ENCODE results near the gene WDR77.

Gene WDR77

GRCh38 chr1:111442457-111442856 is 6.6 kb downstream of the WDR77 start:
- no peak for TF ChIP-seq FOXM1 (IDR thresholded peaks at IDR 0.05; ENCODE audit: borderline replicate concordance, low read depth)
- TF ChIP-seq NFIC (IDR thresholded peaks at IDR 0.05), result no peak
- no peak for TF ChIP-seq RAD21 (IDR thresholded peaks at IDR 0.05; ENCODE audit: low read depth)
- no peak for TF ChIP-seq TAF1 (IDR thresholded peaks at IDR 0.05; ENCODE audit: low read depth)
- TF ChIP-seq USF1 (IDR thresholded peaks at IDR 0.05), result no peak
- TF ChIP-seq CREB1 (IDR thresholded peaks at IDR 0.05; ENCODE audit: low read depth), result no peak

- TF ChIP-seq CREB1 (IDR thresholded peaks at IDR 0.05; ENCODE audit: low read depth) (no peak), USF1 (IDR thresholded peaks at IDR 0.05) (no peak), FOXM1 (IDR thresholded peaks at IDR 0.05; ENCODE audit: borderline replicate concordance, low read depth) (no peak), CEBPB (IDR thresholded peaks at IDR 0.05) (no peak), YY1 (IDR thresholded peaks at IDR 0.05; ENCODE audit: low read depth) (no peak), MAX (IDR thresholded peaks at IDR 0.05) (no peak), TAF1 (IDR thresholded peaks at IDR 0.05; ENCODE audit: low read depth) (no peak), ZBTB7A (IDR thresholded peaks at IDR 0.05; ENCODE audit: low read depth) (no peak), EP300 (IDR thresholded peaks at IDR 0.05; ENCODE audit: borderline replicate concordance) (no peak)
These were observed 7.4 kb downstream of the WDR77 start for GRCh38 chr1:111441573-111442192.

- no peak for TF ChIP-seq ZBTB7A (IDR thresholded peaks at IDR 0.05; ENCODE audit: low read depth)
- TF ChIP-seq REST (IDR thresholded peaks at IDR 0.05; ENCODE audit: low read depth), result no peak
- no peak for TF ChIP-seq EGR1 (IDR thresholded peaks at IDR 0.05)
- TF ChIP-seq YY1 (IDR thresholded peaks at IDR 0.05; ENCODE audit: low read depth), result no peak
- no peak for TF ChIP-seq EP300 (IDR thresholded peaks at IDR 0.05; ENCODE audit: borderline replicate concordance)
- no peak for TF ChIP-seq TEAD4 (IDR thresholded peaks at IDR 0.05)
- no peak for TF ChIP-seq RAD21 (IDR thresholded peaks at IDR 0.05; ENCODE audit: low read depth)
- no peak for TF ChIP-seq MAX (IDR thresholded peaks at IDR 0.05)
- no peak for TF ChIP-seq NFIC (IDR thresholded peaks at IDR 0.05)
- TF ChIP-seq CREB1 (IDR thresholded peaks at IDR 0.05; ENCODE audit: low read depth), result no peak
- TF ChIP-seq USF1 (IDR thresholded peaks at IDR 0.05), result no peak
- no peak for TF ChIP-seq CEBPB (IDR thresholded peaks at IDR 0.05)
- no peak for TF ChIP-seq TCF12 (IDR thresholded peaks at IDR 0.05; ENCODE audit: low read depth)
- no peak for TF ChIP-seq TAF1 (IDR thresholded peaks at IDR 0.05; ENCODE audit: low read depth)
- no peak for TF ChIP-seq FOXM1 (IDR thresholded peaks at IDR 0.05; ENCODE audit: borderline replicate concordance, low read depth)
These were observed 9.3 kb downstream of the WDR77 start for GRCh38 chr1:111439461-111440351.

GRCh38 chr1:111436726-111437125 is 12.3 kb downstream of the WDR77 start:
- no peak for TF ChIP-seq ZBTB7A (IDR thresholded peaks at IDR 0.05; ENCODE audit: low read depth)
- TF ChIP-seq REST (IDR thresholded peaks at IDR 0.05; ENCODE audit: low read depth), result no peak
- no peak for TF ChIP-seq USF1 (IDR thresholded peaks at IDR 0.05)
- no peak for TF ChIP-seq TEAD4 (IDR thresholded peaks at IDR 0.05)
- TF ChIP-seq CEBPB (IDR thresholded peaks at IDR 0.05), result no peak
- TF ChIP-seq NFIC (IDR thresholded peaks at IDR 0.05), result no peak

GRCh38 chr1:111424281-111424680 is 24.8 kb downstream of the WDR77 start:
- TF ChIP-seq EGR1 (IDR thresholded peaks at IDR 0.05) (no peak), CREB1 (IDR thresholded peaks at IDR 0.05; ENCODE audit: low read depth) (no peak)
